HG02981 (cell line): ENCODE measurements around the gene SLC9A1.
"Not testable (repeated sequence)": the region's sequence is repeated elsewhere in the genome, so short reads cannot be mapped to it uniquely, and the experiment has no call there.

Source experiments
- ATAC-seq: cut with Tn5 transposase; IDR thresholded peaks from one replicate; pipeline ENCODE4 v1.9.1; 2021; ENCODE audit warnings: mild to moderate bottlenecking, moderate library complexity; ENCODE audit not compliant: unreplicated experiment

The SLC9A1 gene

DNA sequence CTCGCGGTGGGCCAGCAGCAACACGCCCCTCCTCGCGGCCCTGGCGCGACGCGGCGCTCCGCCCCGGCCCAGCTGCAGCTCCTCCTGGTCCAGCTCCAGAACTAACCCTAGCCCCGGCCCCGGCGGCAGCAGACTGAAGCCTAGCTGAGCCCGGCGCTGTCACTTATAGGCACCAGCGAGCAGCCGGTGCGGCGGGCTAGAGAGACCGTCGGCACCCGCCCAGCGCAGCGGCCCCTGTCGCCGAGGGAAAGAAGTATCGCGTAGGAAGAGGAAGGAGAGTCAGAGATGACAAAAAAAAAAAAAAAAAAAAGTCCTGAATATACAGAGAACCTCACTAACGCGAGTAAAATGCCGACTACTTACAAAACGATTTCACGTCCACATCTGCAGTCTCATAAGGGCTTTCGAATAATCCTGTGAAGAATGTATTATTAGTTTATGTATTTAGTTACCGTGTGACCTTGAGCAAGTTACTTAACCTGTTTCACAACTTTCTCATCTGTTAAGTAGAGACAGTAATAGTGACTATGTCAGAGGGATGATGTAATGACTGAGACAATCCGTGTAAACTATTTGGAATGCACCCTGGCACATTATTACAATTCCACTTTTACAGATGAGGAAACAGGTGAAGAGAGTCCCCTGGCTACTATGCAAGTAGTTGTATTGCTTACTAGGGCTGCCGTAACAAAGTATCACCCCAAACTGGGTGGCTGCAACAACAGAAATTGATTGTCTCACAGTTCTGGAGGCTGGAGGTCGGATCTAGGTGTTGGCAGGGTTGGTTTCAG lies at the start of gene SLC9A1:
SLC9A1 (minus strand) TSS at position 135 of the 791 bp plus-strand sequence. CDS start 791 bp downstream, outside the sequence.
- peak; percentile 79 for ATAC-seq

DNA sequence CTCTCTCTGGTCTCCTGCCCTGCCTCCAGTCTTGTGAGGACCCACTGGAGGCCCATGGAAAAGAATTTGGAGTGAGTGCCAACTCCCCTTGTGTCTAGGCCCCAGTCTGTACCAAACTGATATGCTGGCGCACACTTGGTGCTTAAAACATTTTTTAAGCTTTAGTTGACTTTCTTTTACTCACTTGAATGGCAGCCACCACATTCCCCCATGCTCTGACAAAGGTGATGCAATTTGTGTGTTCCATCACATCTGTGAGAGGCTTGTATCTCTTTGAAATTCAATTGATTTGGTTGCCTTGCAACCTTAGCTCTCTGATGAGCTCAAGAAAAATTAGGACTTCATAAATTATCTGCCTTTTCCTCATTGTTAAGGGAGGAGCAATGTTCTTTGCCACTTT lies 49.0 kb upstream of the SLC9A1 start:
- no peak for ATAC-seq

DNA sequence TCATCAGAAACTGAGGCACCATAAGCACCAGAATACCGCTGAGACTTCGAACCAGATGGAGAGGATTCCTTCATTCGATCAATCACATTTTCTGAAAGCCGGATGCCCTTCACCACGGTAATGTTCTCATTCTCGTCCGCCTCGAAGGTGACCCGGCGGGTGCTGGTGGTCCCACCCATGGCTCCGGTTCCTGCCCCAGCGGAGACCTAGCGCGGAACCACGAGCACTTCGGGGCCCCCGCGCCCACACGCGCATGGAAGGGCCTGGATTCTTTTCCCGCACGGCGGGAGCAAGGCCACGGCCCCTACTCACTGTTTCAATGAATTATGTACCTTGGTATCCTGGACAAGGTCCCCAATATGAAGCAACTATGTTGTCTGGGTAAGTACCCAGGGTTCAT lies 46.4 kb upstream of the SLC9A1 start:
- no peak for ATAC-seq

GRCh38 chr1:27193194-27193593 lies 38.3 kb upstream of the SLC9A1 start:
- ATAC-seq: no peak

GRCh38 chr1:27192039-27192529 lies 37.2 kb upstream of the SLC9A1 start:
- no peak for ATAC-seq

DNA sequence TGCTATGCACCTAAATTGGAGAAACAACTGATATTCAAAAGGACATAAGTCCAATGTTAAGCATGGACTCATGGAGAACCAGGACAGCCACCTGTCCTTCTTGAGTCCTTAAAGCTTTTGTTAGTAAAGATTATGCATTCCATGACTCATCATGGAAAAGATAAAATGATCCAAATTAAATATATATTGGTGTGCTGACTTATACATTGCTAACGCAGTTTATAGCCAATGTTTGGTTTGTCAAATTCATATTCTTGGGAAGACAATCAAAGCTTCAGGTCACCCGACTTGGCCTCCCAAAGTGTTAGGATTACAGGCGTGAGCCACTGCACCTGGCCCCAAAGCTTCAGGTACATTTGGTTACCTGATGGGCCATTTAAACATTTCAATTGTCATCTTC lies 29.7 kb upstream of the SLC9A1 start:
- ATAC-seq: not testable (repeated sequence)

- ATAC-seq: no peak
Observed at GRCh38 chr1:27179979-27180378, 25.1 kb upstream of the SLC9A1 start.

GRCh38 chr1:27179379-27179778 lies 24.5 kb upstream of the SLC9A1 start:
- ATAC-seq: no peak

GRCh38 chr1:27176954-27177353 lies 22.0 kb upstream of the SLC9A1 start:
- ATAC-seq: no peak

DNA sequence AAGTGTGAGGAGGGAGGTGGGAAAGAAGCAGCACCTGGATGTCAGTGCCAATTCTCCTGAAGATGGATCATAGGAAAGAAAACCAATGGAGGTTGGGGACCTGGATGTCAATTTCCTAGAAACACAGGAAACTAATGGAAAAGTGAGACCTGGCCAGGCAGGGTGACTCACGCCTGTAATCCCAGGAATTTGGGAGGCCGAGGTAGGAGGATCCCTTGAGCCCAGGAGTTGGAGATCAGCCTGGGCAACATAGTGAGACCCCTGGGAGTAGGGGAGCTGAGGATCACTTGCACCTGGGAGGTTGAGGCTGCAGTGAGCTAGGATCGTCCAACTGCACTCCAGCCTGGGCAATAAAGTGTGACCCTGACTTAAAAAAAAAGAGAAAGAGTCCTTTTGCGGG lies 21.4 kb upstream of the SLC9A1 start:
- no peak for ATAC-seq

DNA sequence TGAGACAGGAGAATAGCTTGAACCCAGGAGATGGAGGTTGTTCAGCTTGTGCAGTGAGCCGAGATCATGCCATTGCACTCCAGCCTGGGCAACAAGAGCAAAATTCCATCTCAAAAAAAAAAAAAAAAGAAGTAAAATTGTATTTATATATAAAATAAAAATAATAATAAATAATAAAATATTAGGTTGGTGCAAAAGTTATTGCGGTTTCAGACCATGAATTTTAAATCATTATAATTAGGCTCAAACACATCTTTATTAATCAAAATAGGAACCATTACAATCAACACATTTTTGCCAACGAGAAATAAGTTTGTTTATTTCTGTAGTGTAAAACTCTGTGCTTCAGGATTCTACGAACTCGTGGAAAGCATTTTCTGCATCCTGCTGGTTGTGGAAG lies 18.1 kb upstream of the SLC9A1 start:
- not testable (repeated sequence) for ATAC-seq

GRCh38 chr1:27166929-27167328 lies 12.0 kb upstream of the SLC9A1 start:
- no peak for ATAC-seq

DNA sequence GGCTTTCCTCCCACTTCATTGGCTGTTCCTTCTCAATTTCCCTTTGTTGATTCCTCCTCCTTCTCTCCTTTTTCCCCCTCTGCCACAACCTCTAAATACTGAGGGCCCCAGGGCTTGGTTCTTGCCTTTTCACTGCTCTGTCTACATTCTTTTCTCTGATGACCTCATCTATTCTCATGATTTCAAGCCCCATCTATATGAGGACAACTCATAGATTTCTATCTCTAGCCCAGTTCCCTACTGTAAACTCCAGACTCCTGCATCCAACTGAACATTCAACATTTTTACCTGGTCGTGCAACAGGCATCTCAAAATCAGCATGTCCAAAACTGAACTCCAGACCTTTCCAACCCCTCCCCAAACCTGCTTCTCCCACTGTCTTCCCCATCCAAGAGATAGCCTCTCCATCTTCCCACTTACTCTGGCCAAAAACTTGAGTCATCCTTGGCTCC lies 11.5 kb upstream of the SLC9A1 start:
- ATAC-seq: no peak

DNA sequence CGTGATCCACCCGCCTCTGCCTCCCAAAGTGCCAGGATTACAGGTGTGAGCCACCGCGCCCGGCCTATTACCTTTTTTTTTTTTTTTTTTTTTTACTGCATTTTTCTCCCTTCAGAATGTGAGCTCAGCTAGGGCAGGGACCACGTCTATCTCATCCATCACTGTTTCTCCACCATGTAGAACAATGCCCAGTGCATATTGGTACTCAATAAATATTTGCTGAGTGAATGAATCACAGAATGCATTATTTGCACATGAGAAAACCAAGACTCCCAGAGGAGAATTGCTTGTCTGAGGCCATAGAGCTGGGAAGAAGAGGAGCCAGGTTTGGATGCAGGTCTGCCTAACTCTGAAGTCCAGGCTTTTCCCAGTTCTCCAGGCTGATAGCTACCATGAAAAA lies 8.2 kb upstream of the SLC9A1 start:
- ATAC-seq: no peak

DNA sequence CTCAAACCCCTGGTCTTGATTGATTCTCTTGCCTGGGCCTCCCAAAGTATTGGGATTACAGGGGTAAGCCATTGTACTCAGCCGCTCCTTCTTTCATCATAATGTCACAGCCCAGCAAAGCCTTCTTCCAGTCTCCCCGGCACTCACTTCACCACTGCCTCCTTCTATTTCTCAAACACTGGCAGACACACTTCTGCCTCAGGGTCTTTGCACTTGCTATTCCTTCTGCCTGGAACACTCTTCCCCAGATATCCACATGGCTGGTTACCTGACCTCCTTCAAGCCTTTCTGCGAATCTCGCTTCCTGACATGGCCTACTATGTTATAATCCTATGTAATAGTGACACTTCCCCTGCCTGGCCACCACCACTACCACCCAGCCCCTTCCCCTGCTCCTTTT lies 7.2 kb upstream of the SLC9A1 start:
- no peak for ATAC-seq

DNA sequence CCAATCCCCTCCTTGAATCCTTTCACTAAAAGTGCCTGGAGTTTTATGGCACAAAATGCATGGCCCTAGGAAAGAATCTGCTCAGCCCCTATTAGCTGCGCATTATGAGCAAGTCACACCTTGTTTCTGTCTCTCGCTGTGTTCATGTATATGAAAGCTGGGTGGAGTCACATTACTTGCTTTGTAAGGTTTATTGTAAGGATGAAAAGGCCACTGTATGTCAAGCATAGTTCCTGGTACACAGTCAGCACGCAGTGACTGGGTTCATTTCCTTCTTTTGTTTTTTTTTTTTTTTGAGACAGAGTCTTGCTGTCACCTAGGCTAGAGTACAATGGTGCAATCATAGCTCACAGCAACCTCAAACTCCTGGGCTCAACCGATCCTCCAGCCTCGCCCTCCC lies 6.7 kb upstream of the SLC9A1 start:
- ATAC-seq: no peak

- no peak for ATAC-seq
Observed at GRCh38 chr1:27157194-27157593, 2.3 kb upstream of the SLC9A1 start.

DNA sequence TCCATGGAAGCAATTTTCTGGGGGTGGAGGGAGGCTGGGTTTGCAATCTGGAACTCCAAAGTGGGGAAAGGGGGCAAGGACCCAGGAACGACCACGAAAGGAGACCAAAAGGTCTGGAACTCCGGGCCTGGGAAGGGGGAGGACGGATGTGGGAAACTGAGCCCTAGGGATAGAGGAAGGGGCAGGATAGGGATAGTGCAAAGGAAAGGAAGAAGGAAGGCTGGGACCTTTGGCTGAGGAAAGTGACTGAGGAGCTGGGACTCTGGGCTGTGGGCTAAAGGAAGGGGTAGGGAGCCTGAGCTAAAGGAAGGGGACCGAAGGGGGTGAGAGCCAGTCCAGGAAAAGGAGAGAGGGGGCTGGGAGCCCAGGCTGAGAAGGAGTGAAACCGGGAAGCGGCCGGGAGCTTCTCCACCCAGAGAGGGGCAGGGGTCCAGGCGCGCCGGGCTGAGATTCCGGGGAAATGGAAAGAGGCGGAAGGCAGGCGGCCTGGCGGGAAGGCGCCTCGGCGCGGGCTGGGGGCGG lies 395 bp downstream of the SLC9A1 start:
- ATAC-seq: no peak

GRCh38 chr1:27153927-27154358 lies 982 bp downstream of the SLC9A1 start:
- no peak for ATAC-seq

DNA sequence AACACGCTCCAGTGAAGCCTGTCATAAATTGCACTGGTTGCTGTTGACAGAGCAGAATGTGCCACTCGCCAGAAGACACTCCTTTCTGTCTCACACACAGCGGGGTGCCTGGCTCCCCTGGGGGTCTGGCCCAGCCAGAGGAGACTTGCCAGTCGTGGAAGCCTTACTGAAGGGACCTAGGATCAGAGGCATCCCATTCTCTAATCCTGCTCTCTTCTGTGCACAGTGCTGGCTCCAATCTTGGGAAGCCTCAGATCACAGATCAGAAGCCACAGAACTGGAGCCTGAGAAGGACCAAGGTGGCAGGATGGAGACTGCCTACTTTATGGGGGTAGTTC lies 1.4 kb downstream of the SLC9A1 start:
- ATAC-seq: no peak

GRCh38 chr1:27152829-27153548 lies 1.9 kb downstream of the SLC9A1 start:
- no peak for ATAC-seq
